NCI-H446 (cell line): ENCODE data around the gene SELENOH.

ENCODE experiments used
- DNase-seq, 2 experiments: peaks; one replicate each; lab custom pipeline; 2025; lab: John Stamatoyannopoulos, UW

The SELENOH gene

DNA sequence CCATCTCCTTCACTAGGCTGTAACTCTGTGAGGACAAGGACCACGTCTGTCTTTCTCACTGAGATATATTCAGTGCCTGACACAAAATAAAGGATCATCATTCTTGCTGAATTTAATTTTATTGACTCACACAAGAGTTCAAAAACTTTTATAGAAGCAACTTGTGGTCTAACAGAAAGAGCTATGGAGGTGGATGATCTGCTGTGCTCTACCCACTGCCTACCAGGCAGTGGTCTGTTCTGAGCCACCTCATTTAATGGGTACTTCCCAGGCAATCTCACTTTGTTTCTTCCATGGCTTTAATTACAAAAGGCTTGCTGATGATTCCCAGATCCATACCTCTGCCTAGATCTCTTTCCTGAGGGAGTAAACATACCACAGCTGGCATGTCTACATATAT, 5.6 kb downstream of the SELENOH start:
- DNase-seq = no peak

DNA sequence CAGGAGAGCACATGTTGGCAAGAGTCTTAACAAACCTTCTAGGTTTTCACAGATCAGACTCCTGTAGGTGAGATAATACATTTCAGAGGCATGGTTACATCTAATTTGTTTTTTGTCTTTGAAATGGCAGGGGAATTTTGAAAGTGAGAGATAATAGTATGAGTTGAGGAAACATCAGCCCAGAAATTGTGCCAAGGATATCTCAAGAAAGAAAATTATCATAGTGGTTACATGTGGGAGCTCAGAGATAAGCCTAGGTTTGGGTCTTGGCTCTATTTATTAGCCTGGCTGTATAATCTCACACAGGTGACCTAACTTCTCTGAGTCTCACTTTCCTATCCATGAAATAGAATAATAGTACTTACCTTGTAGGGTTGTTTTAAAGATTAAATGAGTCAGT, 9.9 kb downstream of the SELENOH start:
- no peak for DNase-seq

DNA sequence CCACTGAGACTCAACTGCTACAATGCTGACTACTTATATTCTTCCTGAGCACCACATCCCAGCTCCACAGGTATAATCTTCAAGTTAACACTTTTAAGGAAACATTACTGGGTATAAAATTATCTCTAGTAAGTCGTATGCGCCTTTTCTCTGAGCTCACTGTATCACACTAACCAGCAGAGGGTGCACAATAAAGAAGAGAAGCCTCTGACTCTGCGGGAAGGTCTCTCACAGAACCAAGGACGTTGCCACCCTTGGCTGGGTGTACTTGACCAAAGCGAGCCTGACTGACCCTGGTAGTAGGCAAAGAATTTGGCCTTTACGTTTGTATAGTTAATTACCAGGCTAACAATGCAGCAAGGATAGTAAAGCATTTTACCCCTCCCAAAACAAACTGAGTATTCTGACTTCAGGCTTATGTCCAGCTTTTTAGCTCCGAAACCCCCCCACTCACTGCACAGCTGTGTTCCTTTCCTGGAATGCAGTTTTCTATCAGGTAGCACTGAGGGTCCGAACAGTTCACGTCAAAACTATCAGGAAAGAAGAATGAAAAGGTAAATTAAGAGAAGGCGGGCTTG, 10.5 kb downstream of the SELENOH start, which contains the start of gene BTBD18:
TSS of gene BTBD18 (minus strand) at position 144 of the 578 bp plus-strand sequence. CDS start 631 bp downstream, outside the sequence.
- DNase-seq = peak in 1 of 2 experiments; percentile 24

DNA sequence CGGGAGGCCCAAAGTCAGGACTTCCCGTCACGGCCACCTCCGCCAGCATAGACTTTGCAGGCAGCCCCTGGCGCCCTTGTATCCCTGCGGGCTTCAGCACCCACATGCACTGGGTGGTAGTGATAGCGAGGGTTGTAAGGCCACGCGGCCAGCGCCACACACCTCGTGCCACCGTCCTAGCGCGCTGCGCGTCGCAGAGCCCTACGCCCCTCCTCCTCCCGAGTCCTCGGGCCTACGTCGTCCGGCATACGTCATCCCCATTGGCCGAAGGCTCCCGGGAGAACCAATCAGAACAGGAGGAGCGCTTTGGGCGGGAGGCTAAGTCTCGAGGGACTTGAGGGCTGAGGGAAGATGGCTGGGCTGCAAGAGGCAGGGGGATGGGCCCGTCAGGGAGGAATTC, 11.7 kb downstream of the SELENOH start:
- no peak for DNase-seq

DNA sequence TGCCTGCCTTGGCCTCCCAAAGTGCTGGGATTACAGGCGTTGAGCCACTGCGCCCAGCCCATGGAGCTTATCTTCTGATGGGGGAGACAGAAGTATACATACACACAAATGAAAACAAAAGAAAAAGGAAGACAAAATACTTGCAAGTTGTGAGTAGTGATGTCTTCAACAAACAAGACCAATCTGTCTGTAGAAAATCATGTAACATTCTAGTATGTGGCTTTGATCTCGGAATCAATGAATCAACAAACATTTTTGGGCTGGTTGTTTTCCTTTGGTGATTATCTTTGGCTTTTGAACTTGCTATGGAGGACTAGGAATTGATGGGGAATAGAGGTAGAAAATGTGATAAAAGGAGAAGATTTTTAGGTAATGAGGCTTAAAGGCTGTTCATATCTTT, 16.9 kb downstream of the SELENOH start:
- DNase-seq = no peak

DNA sequence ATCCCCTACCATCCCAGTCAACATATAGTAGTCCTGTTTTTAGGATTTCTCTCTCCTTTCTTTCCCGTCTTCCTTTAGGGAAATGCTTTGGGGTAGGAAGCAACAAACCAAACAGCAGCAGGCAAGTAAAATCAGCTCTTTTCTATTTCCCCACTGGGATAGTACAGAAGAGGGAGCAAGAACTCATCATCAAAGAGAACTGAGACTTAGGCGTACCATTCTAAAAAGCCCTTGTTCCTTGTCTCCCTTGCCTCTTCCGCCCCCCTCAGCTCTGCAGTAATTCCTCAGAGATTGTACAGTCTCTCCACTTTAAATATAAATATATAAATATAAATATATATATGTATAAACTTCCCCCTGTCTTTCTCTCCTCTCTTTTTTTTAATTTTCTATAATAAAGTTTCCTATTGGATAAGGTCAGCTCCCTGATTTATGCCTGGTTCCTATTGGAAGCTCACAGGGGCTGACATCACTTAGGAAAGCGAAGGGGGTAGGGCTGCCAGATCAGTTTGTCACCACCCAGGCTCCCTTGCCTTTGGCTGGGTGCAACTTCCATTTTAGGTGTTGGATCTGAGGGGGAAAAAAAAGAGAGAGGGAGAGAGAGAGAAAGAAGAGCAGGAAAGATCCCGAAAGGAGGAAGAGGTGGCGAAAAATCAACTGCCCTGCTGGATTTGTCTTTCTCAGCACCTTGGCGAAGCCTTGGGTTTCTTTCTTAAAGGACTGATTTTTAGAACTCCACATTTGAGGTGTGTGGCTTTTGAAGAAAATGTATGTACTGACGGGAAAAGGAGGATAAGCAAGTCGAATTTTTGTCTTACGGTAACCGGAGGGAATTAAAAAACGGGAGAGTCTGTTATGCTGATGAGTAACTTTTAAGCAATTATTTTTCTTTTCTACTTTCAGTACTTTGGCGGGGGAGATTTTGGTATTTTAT, 20.3 kb downstream of the SELENOH start, which contains the start of gene CTNND1:
TSS of gene CTNND1 (plus strand) at position 502 of the 934 bp plus-strand sequence. CDS start 29,677 bp downstream, outside the sequence.
- peak; percentile 85 to 95 for DNase-seq

DNA sequence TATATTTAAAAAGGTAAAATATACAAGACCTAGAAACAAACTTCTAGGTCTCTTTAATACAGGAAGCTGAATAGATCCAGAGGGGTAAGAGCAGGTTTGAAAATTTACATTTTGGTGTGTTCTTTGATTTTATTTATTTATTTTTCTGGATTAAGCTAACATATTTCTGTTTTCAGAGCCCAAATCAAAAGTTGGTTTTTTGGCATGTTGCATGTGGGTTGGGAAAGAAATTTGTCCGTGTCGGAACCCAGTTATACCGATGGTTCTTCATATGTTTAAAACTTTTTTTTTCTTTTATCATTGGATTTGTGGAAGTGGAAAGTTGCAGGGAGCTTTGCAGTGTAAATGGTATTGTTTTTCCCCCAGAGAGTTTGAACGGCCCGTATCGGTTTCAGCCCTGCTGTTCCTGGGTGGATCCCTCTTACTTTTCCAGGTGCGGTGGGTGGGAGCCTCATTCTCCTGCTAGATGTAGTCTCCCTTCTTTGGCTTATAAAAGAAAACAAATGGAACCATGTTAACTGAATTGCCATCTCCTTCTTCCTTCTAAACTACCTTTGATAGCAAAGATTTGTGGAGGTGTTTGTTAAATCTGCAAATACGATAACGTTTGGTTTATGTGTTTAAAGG, 21.1 kb downstream of the SELENOH start:
- DNase-seq = no peak

DNA sequence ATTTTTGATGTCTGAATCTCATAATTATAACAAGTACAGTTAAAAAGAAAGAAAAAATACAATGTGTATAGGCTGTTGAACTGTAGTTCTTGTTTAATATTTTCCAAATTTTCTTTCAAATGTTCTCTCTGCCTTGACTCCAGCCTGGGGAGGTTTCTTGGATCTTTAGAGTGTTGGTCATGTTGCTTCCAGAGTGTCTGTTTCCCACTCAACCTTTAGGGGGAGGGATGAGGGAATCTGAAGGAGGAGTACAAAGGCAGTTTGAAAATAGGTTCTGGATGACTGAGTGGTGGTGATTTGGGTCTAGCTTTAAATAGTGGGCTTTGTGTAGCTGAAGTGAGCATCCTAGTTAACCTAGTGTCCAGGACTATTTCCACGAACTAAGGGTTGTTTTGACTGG, 22.3 kb downstream of the SELENOH start:
- no peak for DNase-seq

DNA sequence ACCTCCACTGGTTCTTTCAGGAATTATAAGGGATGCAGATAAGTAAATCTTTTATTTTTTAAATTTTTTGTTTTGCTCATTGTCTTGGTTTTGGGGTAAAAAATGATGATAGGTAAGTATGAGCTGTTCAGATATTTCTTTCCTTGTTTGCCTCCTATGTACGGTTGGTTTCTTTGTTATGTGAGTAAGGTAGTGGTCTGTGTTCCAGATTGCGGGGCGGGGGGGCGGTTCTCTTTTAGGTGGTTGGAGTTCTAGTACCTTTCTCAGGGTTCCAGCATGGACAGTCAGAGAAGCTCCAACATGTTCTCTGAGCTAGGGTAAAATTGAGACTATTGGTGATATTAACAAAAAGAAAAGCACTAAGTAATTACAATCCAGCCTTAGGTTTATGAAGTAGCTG, 22.7 kb downstream of the SELENOH start:
- no peak for DNase-seq

DNA sequence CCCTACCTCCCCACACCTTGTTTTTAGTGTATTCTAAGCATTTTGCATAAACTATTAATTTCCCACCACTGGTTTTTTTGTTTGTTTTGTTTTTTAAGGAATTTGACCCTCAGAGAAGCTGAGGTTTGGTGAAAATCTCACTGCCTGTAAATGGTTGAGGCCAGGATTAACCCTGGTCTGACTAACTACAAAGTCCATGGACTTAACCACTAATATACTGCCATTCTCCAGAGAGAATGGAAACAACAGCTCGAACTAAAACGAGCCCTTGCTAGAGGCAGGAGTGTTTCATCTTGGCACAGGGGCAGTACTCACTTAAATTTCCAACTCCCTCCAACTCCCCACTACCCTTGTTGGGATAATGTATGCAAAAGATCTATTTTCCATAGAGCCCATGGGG, 23.3 kb downstream of the SELENOH start:
- no peak for DNase-seq

DNA sequence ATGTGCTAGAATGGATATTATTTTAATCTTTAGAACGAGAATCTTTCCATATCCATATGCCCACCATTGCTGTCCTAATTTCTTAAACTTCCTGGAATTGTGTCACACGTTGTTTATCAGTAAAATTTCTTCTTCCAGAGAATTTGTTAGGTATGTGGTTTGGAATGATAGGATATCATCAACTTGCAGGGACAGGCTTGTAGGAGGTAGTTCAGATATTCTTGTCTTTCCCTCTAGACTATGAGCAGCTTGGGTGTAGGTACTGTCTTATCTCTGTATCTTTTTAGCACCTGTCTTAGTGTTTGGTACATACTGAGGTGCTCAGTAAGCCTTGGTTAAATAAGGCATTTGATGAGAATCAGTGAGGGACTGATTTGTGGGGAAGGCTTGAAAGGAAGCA, 23.7 kb downstream of the SELENOH start:
- DNase-seq = no peak

DNA sequence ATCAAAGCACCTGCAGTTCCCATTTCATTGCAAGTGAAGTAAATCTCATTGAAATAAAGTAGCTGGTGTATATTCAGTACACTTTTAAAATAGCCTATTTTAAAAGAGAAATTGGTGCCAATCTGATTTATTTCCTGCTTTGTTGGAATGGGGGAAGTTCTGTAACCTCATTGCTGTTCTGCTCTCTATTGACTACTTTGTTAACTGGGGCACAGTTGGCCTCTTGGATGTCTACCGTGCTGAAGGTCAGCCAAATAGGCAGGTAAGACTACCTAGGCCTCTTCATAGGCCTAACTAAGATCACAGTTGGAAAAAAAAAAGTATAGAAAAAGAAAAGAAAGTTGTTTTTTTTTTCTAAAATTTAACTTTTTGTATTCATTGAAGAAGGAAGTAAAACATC, 29.5 kb downstream of the SELENOH start:
- DNase-seq = no peak

DNA sequence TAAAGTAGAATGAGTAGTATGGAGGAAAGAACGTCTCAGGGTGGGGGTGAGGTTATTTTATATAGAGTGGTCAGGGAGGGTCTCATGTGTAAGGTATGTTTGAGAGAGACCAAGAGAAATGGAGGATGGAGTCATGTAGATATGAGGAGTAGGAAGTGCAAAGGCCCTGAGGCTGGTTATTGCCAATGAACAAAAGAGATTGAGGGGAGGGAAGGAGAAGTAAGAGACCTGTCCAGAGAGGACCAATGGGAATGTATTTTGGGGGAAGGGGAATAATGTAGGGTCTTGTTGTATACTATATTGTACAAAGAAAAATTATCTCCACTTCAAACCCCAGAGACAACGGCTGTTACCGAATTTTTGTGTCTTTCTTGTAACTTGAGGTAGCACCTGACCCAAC, 30.1 kb downstream of the SELENOH start:
- DNase-seq = no peak

DNA sequence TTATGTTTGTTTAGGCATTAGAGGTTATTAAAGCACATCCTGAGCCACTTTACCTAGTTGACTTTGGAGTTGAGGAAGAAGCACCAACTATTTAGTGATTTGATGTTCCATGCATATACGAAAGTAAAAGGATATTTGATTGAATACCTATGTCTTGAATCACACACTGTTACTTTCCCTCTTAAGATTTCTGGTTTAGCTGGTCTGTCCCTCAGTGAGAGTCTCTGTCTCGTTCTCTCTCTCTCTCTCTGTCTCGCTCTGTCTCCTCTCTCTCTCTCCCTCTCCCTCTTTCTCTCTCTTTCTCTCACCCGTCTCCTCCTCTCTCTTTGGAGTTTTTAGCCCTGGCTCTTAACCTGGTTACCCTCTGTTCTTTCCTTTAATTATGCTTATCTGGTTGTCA, 31.3 kb downstream of the SELENOH start:
- no peak for DNase-seq

DNA sequence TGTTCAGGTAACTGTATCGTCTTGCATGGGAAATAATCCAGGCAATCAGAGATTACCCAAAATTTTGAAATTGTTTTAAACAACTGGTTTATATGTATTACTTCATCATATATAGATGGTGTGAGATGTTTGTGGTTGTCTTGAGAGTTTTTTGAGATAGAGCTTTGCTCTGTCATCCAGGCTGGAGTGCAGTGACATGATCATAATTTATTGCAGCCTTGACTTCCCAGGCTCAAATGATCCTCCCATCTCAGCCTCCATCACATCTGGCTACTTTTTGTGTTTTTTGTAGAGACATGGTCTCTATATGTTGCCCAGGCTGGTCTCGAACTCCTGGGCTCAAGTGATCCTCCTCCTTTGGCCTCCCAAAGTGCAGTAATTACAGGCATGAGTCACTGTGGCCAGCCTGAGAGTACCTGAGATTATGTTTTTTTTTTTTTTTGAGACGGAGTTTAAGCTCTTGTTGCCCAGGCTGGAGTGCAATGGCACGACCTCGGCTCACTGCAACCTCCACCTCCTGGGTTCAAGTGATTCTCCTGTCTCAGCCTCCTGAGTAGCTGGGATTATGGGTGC, 31.8 kb downstream of the SELENOH start:
- no peak for DNase-seq

DNA sequence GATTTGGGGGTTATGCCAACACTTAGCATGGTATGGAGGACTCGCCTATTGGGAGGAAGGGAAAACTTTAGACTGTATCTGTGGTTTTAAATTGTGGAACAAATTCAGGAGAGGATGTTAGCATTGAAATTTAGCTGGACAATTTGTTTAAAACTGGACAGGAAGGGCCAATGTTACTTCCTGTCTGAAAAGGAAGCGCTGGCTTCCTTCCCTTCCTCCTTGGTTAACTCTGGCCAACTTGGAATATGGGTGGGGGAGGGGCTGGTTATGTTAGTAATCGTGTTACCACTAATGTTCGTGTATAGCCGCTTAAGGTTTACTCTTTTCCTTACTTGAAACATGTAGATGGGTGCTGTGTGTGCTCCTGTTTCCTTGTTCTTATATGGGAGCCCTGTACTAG, 34.2 kb downstream of the SELENOH start:
- no peak for DNase-seq

DNA sequence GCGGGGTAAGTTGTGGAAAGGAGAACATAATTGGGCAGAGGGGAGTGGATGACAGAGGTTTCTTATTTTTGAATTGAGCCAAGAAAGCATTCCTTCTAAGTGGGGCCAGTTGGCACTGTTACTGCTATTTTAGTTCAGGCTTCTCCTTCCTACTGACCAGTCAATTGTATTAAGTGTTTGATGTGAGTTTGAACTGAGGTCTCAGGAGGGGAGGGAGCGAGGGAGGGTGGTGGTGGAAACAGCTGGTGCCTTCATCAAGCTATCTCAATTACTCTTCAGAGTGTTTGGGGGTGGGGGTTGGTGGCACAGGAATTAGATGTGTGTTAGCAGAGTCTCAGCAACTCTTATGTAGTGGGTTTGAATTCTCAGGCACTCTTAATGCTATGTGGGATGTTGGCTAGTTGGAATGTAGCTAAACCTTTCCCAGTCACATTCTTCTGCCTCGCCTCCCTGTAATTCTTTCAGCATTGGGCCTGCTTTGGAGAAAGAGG, 34.8 kb downstream of the SELENOH start:
- DNase-seq = no peak

DNA sequence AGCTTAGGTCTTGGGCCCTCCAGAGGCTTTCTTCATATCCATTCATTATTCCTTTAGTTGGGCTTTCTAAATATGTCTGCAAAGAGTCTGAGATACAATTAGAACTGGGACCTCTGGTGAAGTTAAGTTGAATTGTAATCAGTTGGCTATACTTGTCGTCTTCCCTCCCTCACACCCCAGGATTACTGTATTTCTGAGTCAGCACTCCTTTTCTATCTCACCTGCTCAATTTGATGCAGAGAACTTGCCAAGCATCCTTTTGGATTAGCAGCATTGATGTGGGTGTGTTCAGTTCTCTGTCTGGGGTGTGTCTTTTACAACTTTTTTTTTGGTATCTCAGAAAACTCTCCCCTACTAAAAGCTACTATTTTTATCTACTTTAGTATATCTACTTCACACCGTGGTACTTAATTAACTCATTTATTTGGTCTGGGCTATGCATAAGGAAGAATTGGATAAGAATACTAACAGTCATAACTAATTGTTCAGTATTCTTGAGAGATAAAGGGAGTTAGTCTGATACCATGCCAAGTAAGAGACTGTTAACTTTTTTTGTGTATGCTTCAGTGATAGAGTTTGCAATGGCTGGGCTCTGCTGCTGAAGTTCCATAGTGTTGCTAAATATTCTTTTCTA, 35.4 kb downstream of the SELENOH start:
- DNase-seq = no peak

DNA sequence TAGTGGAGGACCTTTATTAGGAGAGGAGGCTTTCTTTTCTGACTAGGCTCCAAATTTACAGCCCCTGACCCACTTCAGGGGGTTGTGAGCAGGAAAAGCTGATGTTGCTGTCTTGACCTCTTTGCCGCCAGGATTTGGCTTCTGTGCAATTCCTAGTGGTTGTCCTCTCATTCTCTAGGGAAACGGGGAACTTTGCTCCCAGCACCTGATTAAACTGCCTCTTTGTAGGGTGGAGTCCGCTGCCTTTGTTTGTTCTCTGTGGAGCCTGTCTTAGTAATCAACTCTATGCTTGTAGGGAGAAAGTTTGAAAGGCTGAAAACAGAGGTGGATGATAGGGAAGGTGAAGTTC, 36.7 kb downstream of the SELENOH start:
- no peak for DNase-seq

DNA sequence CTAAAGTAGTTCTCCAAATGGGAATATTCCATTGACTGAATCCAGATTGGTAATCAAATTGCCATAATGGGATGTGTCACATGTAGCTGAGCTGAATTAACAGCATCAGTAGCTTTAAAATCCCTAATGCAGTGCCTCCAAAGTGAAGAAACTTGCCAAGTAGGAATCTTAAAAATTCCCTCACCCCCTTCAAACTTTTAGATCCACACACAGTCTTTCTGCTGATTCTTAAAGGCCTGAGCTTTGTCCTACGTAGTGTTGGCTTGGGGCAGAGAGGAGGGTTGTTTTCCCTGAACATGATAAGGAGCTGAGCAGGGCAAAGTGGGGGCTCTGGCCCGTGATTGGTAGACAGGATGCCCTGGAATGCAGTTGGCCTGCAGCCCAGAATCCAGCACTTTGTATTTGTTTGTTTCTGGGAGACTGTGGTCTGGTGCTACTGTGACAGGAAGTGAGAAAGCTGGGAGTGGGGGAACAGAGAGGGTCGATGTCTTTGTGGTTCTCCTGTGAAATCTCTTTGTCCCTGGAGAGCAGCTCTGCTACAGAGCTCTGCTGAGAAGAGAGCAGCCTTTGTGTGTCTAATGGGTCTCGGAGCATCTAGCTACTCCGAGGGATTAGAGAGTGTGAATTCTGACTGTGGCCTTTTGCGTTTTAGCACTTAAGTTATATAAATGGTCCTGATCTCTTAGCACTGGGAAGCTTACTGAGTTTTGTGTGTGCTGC, 37.2 kb downstream of the SELENOH start:
- DNase-seq = peak; percentile 41 to 48

DNA sequence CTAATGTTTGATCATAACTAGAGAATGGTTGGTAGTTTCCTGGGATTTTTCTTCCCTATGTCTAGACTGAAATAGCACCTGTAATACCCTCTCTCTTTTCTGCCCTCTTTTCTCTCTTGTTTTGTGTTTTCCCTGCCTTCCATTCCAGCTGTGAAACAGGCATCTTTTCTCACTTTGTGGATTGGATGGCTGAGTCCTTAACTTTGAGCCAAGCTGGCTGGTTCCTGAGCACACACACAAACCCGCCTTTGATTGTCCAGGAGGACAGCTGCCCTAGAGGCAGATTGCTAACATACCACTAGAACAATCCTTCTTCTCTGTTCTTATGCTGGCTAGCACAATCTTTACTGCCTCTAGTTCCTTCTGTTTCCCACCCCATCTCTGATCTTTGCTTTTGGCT, 38.0 kb downstream of the SELENOH start:
- no peak for DNase-seq
